Stimulated activated CD8-positive, alpha-beta memory T cell treated with anti-CD3 and anti-CD28 coated beads, Interleukin-4, amount 100 ng/mL, for 1 hour (primary cell): ENCODE results near the gene OR2V2.

Experiments used
- DNase-seq, 2 donors: peaks; one replicate each; pipeline ENCODE4 v3.0.0-alpha.2; 2020; ENCODE audit warnings: low read depth in 2 of 2, low spot score in 1 of 2

OR2V2 gene

DNA sequence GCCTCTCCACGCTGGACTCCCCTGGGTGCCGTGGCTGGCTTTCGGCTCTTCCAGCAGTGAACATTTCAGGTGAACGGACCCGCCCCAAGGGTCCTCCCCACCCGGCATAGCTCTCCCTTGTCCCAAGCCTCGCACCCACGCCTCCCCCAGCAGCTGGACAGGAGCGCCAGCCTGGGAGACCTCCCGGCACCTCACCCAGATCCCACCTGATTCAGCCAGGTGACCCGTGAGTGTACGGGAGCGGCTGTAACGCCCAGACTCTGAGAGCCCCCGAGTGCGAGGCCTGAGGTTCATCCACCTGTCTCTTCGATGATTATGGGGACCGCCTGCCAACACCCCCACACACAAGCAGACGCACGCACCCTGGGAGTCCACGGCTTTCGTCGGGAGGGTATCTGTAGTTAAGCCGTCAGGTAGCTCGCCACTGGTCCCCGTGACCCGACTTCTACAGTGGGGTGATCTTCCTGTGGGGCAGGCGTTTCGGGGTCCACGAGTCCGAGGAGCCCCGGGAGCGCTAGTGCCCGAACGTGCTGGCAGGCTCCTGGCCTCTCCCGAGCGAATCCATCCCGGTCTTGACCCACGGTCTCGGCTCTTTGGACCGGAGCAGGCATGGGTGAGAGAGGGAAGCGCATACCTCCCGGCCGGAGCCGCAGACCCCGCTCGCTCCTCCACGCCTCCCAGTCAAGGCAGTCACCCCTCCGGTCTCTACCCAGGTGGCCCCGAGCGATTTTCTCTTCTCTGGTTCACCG, 42.8 kb downstream of the OR2V2 start:
- no peak for DNase-seq

GRCh38 chr5:181190711-181191525, 43.5 kb downstream of the OR2V2 start:
- DNase-seq, result no peak

GRCh38 chr5:181191526-181192336, 44.3 kb downstream of the OR2V2 start:
- peak; percentile 93 to 94 for DNase-seq

DNA sequence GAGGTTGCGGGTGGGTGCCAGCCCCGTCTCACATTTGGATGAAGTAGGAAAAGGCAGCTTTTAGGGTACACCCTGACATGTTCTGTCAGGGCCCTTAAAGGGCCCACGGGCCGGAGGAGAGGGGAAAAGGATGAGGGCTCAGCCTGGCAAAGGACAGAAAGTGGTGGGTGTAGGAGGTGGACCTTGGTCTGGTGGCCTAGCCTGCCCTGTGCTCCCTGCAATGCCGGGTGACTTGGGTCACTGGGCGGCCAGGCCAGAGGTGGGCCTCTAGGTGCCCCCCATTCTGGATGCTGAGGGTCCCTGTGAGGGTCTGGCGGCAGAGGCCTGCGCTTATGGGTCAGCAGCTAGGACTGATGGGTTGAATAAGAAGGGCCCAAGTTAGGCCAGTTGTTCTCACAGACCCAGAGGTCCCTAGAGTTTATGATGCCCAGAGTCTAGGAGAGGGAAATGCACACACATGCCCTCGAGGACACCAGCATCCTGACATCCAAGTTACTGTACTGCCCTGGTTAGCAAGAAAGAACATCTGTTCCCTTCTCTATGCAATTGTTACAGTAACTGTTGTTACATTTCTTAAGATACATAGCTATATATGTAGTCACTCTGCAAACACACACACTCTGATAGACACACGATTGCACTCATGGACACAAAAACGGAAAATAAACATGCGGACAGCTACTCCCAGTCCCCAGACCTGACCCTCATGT, 45.1 kb downstream of the OR2V2 start:
- DNase-seq, result no peak

DNA sequence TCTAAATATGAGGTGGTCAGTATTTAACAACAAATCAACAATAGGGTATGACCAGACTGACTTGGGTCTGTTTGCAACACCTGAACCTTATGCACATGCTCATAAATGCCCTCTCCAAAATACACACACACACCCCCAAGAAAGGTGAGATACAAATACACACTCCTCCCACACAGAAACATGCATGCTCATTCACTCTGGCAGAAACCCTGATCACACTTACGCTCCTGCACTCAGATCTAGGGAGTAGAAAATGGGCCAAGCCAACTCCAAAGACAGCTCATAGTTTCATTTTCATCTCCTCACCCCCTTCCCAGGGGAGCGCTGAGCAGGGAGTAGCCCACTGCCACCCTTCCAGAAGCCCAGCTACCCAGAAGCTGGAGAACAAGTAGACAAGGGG, 46.3 kb downstream of the OR2V2 start:
- no peak for DNase-seq

- DNase-seq, result no peak
Observed at GRCh38 chr5:181194489-181195248, 47.3 kb downstream of the OR2V2 start.

DNA sequence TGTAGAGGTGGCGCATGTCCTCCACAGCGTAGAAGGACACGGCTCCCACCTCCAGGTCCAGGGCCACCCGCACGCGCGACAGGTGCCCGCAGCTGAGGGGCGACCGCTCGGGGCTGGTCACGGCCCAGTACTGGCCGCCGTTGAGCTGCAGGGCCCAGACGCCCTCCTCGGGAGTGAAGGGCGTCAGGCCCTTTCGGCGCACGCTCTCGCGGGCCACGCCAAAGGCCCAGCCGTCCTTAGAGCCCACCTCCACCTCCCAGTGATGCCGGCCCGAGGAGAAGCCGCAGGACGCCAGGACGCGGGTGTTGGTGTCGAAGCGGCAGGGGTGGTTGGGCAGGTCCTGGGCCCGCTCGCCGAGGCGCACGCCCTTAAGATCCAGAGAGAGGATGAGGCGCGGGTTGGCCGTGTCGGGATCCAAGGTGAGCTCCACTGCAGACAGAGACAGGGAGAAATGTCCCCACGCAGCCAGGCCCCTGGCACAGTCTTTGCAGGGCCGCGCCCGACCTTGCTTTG, 47.9 kb downstream of the OR2V2 start:
- DNase-seq, result no peak

DNA sequence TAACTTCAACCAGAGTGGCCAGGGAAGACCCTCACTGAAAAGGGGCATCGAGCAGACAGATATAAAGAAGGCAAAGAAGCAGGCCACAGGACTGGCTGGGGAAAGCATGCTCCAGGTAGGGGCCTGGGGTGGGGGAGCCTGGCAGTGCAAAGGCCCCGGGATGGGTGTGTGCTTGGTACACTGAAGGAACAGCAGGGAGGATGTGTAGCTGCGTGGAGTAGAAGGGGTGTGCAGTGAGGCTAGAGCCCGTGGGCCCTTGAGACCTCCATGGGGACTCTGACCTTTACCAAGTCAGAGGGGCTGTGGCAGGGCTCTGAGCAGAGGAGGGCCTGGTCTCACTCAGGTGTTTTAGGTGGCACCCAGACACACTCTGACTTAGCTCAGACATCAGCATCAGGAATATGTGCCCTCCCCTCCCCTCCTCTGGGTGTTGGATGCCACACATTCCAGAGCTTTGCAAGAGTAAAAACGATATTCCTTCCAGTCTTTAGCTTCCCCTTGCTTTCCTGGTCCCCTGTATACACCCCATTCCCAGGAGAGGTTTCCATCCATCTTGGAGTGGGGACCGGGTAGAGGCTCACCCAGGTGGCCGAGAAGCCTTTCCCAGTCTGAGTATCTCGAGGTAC, 50.1 kb downstream of the OR2V2 start:
- no peak for DNase-seq

DNA sequence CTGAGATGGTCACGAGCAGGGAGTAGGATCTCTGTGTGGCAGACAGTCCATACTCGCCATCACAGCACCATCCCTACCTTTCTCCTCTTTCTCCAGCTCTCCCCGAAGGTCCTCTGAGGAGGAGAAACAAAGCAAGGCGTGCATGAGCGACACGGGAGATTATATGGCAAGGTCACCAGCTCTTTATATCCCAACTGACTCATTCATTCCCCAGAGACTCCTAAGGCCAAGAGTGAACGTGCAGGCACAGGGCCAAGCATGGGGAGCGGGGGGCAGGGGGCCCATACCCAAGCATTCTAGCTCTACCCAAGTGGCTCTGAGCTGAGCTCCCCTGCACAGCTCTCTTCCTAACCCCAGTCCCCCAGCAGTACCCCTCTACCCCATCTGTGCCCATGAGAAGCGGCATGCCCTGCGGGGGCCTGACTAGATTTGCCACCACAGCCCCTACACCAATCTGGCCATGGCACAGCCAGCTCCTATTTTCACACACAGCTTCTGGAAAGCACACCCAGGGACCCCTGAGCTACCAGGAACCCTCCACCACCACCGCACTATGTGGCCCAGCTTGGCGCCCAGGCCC, 50.8 kb downstream of the OR2V2 start:
- no peak for DNase-seq

DNA sequence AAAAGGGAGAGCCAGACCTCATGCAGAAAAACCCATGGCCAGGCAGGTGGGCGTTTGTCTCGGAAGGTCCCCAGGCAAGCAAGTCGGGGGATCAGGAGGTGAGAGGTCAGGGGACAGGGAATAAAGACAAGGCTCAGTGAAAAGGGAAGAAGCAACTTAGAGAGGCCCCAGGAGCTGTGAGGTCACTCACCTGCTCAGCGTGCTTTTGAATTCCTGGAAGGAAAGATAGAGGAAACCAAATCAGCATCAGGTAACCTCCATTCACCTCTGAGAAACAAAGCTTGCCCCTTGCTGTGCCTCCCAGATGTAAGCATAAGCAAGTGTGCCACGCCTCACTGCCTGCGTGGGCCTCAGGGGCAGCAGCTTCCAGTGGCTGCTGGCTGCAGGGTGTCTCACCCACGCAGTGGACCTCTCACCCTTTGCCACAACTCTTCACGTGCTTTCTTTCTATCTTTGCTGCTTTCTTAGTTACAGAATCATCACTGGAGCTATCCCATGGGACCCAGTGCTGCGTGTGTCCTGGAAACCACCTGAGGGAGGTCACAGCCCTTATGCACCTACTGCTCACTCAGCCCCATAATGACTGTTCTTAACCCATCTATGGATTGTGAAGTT, 51.6 kb downstream of the OR2V2 start:
- no peak for DNase-seq

GRCh38 chr5:181199881-181200638, 52.7 kb downstream of the OR2V2 start:
- no peak for DNase-seq

- DNase-seq, result no peak
Observed at GRCh38 chr5:181200816-181201215, 53.4 kb downstream of the OR2V2 start.

GRCh38 chr5:181203093-181203711, 55.8 kb downstream of the OR2V2 start:
- DNase-seq, result no peak

DNA sequence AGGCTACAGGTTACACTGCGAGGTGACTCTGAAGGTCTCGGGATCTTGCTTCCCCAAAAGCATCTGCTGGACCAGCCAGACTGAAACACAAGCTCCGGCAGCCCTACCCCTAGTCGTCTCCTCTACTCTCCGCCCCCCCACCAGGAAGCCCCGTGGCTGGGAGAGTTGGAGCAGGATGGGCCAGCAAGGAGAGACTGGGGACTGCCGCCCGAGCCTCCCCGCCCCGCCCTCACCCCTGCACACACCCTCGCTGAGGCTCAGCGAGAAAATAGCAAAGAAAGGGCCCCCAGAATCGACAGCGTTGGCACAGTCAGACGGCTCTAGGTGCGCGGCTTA, 56.4 kb downstream of the OR2V2 start:
- no peak for DNase-seq

- no peak for DNase-seq
Observed at GRCh38 chr5:181204113-181204825, 56.9 kb downstream of the OR2V2 start.

GRCh38 chr5:181204826-181205760, 57.7 kb downstream of the OR2V2 start, which contains the start of gene TRIM7:
Gene TRIM7 (minus strand): TSS chr5:181205196. CDS start chr5:181205110, 86 bp downstream.
- DNase-seq, result no peak
